Measurements from ENCODE around the gene ISLR. TPM values are rescaled to one million over a fixed set of nuclear protein-coding genes. Genes with fewer than 3 reads are reported as not detected.

ISLR gene
- total RNA-seq, 1 donor from 2014 or later, result not detected

GRCh38 chr15:74138642-74139041 lies 34.9 kb upstream of the ISLR start:
- Mint-ChIP-seq H3K27me3 (peaks cover 55% of the 10 kb centered on the region), H3K36me3 (ENCODE audit: low read depth) (no peaks in the 10 kb centered on the region), H3K4me1 (peaks cover 26% of the 10 kb centered on the region), H3K27ac (no peak overlapping the region), H3K4me3 (no peak overlapping the region), H3K9me3 (no peaks in the 10 kb centered on the region)
- POLR2A ChIA-PET, result no interaction called here
- no peak for TF ChIP-seq CTCF (IDR thresholded peaks at IDR 0.05)
- CTCF ChIA-PET, result interaction anchor here (1.2 kb wide), 1 partner anchor 12 kb away, joined by 3 read pairs; no protein-coding TSS in a partner anchor
- DNase-seq (no peak), ATAC-seq (ENCODE audit: low read depth) (no peak)
- intact Hi-C loops (cut with micrococcal nuclease), result no loop called here

- no peak overlapping the region for H3K27ac Mint-ChIP-seq
- peaks cover 9% of the 10 kb centered on the region for H3K4me1 Mint-ChIP-seq
- POLR2A ChIA-PET, result no interaction called here
- no peak for TF ChIP-seq CTCF (IDR thresholded peaks at IDR 0.05)
- intact Hi-C loops (cut with micrococcal nuclease), result no loop called here
- H3K36me3 Mint-ChIP-seq (ENCODE audit: low read depth), result no peaks in the 10 kb centered on the region
- ATAC-seq (ENCODE audit: low read depth) (no peak), DNase-seq (no peak)
- CTCF ChIA-PET, result no interaction called here
- peaks cover 5% of the 10 kb centered on the region for H3K9me3 Mint-ChIP-seq
- peaks cover 54% of the 10 kb centered on the region for H3K27me3 Mint-ChIP-seq
- H3K4me3 Mint-ChIP-seq, result no peak overlapping the region
Measured at GRCh38 chr15:74141591-74141990, 31.9 kb upstream of the ISLR start.

GRCh38 chr15:74144153-74144775 lies 29.2 kb upstream of the ISLR start:
- no peak overlapping the region for H3K4me3 Mint-ChIP-seq
- H3K27me3 Mint-ChIP-seq, result peaks cover 37% of the 10 kb centered on the region
- no peaks in the 10 kb centered on the region for H3K36me3 Mint-ChIP-seq (ENCODE audit: low read depth)
- POLR2A ChIA-PET, result no interaction called here
- TF ChIP-seq CTCF (IDR thresholded peaks at IDR 0.05), result no peak
- H3K9me3 Mint-ChIP-seq, result peaks cover 6% of the 10 kb centered on the region
- H3K27ac Mint-ChIP-seq, result no peak overlapping the region
- CTCF ChIA-PET, result interaction anchor here (0.6 kb wide), 1 partner anchor 103 kb away, joined by 3 read pairs; no protein-coding TSS in a partner anchor
- intact Hi-C loops (cut with micrococcal nuclease), result no loop called here
- DNase-seq, result no peak
- ATAC-seq (ENCODE audit: low read depth), result no peak
- H3K4me1 Mint-ChIP-seq, result no peaks in the 10 kb centered on the region

GRCh38 chr15:74146277-74146800 lies 27.2 kb upstream of the ISLR start:
- ChIA-PET CTCF (interaction anchor here (1.3 kb wide), 1 partner anchor 11 kb away, joined by 3 read pairs; no protein-coding TSS in a partner anchor), POLR2A (no interaction called here)
- DNase-seq (no peak), ATAC-seq (ENCODE audit: low read depth) (no peak)
- Mint-ChIP-seq H3K27me3 (peaks cover 32% of the 10 kb centered on the region), H3K27ac (no peak overlapping the region), H3K9me3 (peaks cover 6% of the 10 kb centered on the region), H3K4me1 (no peaks in the 10 kb centered on the region), H3K4me3 (no peak overlapping the region), H3K36me3 (ENCODE audit: low read depth) (no peaks in the 10 kb centered on the region)
- TF ChIP-seq CTCF (IDR thresholded peaks at IDR 0.05), result no peak
- intact Hi-C loops (cut with micrococcal nuclease), result no loop called here

GRCh38 chr15:74147051-74147450 lies 26.5 kb upstream of the ISLR start:
- H3K27ac Mint-ChIP-seq, result no peak overlapping the region
- ChIA-PET CTCF (interaction anchor here (1.3 kb wide), 1 partner anchor 11 kb away, joined by 3 read pairs; no protein-coding TSS in a partner anchor), POLR2A (no interaction called here)
- H3K36me3 Mint-ChIP-seq (ENCODE audit: low read depth), result no peaks in the 10 kb centered on the region
- ATAC-seq (ENCODE audit: low read depth), result no peak
- DNase-seq, result no peak
- peaks cover 39% of the 10 kb centered on the region for H3K27me3 Mint-ChIP-seq
- peaks cover 6% of the 10 kb centered on the region for H3K9me3 Mint-ChIP-seq
- no peaks in the 10 kb centered on the region for H3K4me1 Mint-ChIP-seq
- H3K4me3 Mint-ChIP-seq, result no peak overlapping the region
- intact Hi-C loops (cut with micrococcal nuclease), result no loop called here
- no peak for TF ChIP-seq CTCF (IDR thresholded peaks at IDR 0.05)
